Breast epithelium (tissue), 3 donors: ENCODE measurements around the gene DAP3.

ENCODE experiments used
- CTCF ChIP-seq, 3 donors: fragments of 450-650 bp; IDR thresholded peaks; one replicate each; pipeline ENCODE4 v1.5.1; 2016 to 2017; ENCODE audit warnings: antibody characterized with exemption in 3 of 3, mild to moderate bottlenecking in 3 of 3, moderate library complexity in 3 of 3
- POLR2A ChIP-seq: fragments of 450-650 bp; IDR thresholded peaks from one replicate; pipeline ENCODE4 v1.6.1; 2016; ENCODE audit warnings: antibody characterized with exemption, mild to moderate bottlenecking, moderate library complexity

- TF ChIP-seq CTCF (IDR thresholded peaks at IDR 0.05), result no peak
- TF ChIP-seq POLR2A, result no peak
These were observed 39.2 kb upstream of the DAP3 start for GRCh38 chr1:155649676-155650075.
